ENCODE data around the gene JAK3.

The JAK3 gene

DNA sequence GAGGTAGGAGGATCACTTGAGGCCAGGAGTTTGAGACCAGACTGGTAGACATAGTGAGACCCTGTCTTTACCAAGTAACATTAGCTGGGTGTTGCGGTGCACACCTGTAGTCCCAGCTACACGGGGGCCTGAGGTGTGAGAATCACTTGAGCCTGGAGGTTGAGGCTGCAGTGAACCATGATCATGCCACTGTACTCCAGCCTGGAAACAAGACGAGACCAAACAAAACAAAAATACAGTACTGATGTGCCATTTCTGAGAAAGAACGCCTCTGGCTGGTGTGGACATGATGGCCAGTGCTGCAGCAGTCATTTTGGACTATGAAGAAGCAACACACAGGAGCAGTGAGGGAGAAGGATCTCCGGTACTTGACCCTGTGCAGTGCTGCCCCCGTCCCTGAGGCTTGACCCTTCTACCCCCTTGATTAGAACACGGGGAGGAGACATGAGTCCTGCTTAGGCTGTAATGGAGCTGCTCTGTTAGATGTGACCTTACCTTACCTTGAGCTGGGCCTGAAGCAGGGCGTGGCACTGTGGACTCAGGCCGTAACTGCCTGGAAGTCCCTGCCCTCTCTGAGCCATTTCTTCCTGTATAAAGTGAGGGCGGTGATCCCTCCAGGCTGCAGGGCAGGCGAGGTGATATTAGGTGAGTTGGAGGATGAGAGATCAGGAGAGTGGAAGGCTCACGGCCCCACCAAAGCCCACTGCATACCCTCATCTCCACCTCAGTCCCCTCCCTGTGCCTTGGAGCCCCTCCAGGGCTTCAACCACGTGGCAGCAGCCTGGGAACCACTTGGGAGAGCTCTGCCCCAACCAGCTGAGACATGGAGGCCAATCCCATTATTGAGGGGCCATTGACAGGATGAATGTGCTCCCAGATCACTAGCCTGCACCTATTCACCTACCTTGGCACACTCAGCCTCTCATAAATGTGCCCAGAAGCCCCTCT lies 17.9 kb upstream of the JAK3 start:
- peak; percentile 53 for DNase-seq

DNA sequence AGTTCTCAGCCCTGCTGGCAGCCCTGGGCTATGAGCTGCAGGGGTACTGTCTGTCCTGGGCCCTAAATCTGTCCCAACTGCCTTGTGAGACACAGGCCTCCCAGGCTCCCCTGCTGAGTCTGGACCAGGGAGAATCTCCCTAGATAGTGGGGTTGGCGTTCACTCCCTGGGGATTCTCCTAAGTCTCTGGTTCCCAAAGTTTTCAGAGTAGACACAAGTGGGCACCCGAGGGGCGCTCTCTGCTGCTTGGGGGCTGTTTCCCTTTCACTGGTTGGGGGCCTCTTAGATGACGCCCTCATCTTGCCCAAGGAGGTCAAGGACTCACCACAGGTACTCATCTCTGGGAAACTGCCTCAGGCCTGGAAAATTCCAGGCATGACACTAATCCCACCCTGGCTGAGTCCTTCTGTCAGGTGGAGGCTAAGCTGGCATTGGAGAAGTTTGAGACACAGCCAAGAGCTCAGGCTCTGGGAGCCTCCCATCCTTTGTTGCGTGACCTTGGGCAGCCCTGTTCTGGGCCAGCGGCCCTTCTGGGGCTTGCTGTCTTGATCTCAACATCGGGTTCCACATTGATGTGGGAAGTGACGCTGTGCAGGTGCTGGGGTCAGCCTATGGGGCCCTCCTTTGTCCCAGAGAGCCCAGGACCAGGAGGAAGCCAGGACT lies 15.9 kb upstream of the JAK3 start:
- peak; percentile 15 for DNase-seq

DNA sequence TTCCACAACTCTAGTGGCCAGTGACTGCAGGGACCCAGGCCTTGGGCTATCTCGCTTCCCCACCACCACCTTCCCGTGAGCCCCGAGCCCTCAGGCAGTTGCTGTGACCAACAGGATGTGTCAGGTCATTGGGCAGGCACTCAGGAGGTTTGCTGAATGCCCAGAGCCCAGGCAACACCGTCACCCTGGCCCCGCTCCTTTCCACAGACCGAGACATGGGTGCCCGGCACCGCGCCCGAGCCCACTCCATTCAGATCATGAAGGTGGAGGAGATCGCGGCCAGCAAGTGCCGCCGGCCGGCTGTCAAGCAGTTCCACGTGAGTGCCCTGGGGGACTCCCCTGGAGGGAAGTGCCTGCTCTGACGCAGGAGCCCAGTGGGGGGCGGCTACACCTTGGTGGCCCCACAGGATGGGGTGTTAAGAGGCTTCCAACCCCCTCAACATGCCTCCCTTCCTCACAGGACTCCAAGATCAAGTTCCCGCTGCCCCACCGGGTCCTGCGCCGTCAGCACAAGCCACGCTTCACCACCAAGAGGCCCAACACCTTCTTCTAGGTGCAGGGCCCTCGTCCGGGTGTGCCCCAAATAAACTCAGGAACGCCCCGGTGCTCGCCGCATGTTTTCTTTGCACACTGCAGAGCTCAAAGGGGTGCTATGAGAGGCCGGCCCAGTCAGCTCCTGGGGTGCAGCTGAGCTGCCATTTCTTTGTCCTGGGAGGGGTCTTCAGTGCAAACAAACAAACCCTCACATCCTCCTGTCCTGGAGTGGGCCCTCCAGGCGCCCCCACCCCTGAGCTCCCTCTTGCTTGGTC lies 15.1 kb upstream of the JAK3 start:
- DNase-seq, result no peak

DNA sequence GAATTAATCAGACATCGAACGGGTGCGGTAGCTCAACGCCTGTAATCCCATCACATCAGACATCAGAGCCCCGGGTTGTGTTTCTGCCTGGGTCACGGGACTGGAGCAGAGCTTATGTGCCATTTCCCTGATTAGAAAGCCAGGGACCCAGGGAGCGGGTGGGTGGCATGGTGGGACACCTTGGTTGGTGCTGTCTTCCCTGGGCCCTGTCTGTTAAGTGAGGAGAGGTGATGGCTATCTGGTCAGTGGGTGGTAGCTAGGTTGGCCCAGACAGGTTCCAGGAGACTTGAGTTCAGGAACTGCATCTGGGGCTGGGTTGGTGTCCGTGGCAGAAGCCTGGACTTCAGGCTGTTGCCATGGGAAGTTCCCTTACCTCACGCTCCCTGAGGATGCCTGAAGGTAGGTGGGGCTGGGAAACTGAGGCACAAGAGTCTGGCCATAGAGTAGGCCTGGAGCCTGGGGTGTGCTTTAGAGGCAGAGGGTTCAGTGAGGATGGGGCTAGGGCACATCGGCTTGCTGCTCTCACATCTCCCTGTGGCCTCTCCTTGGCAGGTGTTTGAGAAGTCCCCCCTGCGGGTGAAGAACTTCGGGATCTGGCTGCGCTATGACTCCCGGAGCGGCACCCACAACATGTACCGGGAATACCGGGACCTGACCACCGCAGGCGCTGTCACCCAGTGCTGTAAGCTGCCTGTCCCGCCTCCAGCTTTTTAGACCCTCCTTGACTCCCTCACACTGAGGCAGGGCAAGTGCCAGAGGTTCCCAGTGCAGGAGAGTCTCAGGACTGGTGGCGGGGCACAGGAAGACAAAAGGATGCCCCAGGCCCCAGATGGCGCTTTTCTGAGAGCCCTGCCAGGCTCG lies 14.0 kb upstream of the JAK3 start:
- no peak for DNase-seq

DNA sequence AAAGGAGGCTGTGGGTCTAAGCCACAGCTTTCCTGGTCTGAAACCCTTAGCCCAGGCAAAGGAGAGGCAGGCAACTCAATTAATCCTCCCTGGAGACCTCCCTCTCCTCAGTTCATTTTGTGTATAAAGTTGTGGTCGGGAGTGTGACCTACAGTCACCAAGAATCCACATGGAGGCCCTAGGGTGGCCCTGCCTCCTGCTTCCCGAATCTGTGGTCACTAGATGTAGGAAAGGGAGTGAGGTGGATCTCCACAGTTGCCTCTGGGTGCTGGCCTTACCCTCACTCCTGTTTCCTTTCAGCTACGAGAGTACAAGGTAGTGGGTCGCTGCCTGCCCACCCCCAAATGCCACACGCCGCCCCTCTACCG lies 13.2 kb upstream of the JAK3 start:
- DNase-seq, result no peak

DNA sequence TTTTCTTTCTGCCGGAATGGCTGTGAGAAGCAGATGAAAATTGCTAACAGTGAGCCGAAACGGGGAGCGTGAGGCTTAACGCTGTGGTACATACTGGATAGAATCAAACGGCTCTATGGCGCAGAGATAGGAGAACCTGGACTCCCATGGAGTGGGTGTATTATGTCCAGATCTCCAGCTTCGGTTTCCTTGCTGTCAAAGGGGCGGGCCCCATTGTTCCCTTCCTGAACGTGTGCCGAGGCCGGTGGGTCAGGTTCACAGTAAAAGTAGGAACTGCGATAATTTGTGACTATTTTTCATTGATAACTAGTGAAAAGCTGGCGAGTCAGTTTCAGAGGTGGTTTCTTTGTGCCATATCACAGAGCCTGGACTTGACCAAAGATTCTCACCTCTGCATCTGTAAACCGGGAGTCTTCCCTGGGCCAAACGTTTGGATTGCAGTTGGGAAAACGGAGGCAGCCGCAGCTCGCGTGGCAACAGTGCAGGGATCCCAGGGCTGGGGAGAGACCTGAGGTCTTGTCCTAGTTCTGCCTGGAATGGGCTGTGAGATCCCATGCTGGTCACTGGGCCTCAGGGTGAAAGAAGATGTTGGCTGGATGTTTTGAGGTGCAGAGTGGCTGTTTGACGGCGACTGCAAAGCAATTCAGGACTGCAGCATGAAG lies 12.7 kb upstream of the JAK3 start:
- no peak for DNase-seq

DNA sequence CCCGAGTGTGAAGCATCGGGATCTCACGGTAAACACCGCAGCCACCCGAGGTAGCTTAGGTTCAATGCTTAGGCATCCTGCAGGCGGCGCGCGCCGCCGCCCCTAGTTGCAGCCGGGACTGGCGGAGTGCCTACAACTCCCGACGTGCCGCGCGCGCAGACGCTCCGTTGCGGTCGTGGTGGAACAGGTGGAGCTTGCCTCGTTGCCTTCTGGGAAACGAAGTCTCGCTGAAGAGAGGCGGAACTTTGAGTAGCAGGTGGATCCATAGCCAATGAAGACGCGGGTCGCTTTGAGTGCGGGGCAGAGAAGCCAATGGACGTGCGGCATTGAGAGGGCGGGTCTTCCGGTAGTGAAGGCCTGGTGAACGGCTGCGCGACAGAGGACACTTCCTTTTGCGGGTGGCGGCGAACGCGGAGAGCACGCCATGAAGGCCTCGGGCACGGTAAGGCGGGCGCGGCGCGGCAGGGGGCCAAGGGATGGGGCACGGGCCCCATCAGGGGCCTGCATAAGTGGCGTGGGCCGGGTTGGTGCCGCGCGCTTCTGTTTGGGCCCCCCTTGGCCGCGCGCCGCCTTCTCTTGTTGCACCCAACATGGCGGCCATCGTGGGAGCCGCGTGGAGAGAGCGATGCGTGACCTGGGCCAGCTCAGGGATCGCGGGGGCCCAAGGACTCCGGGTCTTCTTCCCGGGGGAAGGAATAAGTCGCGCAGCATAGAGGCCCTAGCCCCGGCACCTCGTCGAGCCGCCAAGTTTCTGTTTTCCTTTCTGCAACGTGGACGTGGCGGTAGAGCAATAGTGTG lies 11.9 kb upstream of the JAK3 start, which contains the start of gene RPL18A:
Gene RPL18A (plus strand): TSS at position 378 of the 798 bp plus-strand sequence. CDS start 47 bp downstream, at position 425.
- DNase-seq, result peak; percentile 99

DNA sequence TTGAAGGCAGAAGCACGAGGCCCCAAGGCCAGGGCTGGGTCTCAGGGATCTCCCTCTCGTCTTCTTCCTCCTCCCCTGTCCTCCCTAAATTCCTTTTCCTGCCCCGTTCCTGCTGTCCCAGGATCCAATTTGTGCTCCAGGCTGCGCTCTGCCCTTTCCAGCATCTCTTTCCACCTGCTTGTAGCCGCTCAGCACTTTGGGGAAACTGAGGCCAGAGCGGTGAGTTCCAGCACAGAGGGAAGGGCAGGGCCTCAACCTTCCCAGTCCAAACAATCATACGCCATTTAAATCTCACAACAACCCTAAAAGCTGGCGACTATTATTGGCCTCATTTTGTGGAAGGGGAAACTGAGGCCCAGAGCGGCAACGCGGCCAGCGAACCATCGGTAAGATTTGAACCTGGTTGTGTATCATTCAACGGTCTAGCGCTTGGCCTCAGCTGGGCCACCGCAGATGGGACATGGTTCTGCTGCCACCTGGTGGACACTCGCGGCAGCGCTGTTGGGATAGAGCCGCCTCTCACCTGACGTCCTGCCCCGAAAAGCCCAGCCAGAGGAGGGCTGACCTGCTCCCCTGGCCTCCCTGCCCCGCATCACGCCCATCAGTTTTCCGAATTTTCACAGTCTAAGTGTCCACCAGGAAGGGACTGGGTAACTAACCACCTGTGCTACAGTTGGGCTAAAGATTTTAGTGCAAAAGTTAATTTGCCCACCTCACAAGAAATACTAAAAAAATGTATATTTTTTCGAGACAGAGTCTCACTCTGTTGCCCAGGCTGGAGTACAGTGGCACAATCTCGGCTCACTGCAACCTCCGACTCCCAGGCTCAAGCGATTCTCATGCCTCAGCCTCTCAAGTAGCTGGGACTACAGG lies 7.7 kb upstream of the JAK3 start:
- peak; percentile 93 for DNase-seq

DNA sequence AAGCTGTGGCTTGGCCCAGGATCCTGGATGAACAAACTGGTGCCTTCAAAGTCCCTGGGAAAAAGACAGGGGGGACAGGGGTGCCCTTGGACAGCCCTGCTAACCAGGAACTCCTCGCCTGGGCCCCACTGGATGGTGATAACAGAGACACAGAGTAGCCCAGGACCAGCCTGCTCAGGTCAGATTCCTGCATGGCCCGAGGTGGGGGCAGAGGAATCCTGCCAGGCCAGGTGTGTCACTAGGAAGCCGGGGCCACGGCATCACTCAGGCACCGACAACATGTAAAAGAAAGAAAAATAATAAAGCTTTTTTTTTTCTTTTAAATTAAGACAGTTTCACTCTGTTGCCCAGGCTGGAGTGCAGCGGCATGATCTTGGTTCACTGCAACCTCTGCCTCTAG lies 6.3 kb upstream of the JAK3 start:
- no peak for DNase-seq

DNA sequence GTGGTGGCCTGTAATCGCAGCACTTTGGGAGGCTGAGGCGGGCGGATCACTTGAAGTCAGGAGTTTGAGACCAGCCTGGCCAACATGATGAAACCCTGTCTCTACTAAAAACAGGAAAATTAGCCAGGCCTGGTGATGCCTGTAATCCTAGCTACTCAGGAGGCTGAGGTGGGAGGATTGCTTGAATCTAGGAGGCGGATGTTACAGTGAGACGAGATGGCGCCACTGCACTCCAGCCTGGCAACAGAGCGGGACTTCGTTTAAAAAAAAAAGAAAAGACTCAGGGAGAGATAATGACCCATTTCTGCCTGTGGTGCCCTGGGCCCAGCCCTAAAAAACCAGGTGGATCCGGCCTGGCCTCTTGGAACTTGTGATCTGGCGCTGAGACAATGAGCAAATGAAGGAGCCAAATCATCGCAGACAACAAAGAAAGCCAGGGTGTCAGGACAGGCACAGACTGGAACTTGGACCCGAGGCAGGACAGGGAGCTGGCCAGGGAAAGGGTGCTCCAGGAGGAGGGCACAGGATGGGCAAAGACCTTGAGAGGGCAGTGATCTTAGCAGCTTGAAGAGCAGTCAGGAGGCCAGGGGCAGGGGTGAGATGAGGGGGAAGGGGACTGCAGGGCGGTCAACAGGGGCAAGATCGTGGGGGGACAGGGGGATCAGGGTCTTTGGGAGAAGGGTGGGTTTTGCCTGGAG lies 962 bp upstream of the JAK3 start:
- DNase-seq, result no peak

DNA sequence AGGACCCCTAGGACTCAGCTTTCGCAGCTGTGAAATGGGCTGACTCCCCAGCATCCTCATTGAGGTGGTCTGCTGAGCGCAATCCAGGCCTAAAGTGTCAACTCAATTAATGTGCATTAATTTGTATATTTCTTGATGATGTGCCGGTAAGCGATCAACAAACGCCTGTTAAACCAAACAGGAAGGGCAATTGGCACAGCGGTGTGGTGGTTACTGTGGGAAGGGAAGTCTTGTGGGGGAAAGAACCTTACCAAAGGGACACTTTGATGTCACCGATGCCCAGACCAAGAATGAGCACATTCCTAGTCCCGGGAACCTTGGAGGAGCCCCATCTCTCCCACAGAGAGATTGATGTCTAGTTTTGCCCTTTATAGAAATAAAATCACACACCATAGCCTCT lies 1.6 kb downstream of the JAK3 start:
- DNase-seq, result peak; percentile 45

DNA sequence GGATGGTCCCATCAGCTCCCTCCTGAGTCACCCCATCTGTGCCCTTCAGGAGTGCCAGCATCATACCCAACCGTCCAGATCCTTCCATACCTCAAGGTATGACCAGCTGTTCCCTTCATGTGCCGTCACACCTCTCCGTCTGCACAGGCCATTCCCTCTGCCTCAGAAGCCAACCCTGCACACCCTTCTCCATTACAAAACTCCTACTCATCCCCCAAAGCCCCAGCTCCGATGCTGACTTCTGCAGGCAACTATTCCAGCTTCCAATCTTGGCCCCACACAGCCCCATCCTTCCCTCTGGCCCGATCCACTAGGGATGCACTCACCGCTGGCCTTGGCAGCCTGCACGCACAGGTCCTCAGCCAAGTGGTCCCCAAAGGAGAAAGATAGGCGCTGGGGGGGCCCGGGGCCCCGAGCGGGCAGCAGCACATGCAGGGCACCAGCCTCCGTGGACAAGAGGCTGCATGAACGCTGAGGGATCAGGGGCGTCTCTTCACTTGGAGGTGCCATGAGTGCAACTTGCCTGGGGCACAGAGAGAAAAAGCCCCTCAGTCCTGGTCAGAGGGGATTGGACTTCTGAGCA lies 3.8 kb downstream of the JAK3 start:
- no peak for DNase-seq

DNA sequence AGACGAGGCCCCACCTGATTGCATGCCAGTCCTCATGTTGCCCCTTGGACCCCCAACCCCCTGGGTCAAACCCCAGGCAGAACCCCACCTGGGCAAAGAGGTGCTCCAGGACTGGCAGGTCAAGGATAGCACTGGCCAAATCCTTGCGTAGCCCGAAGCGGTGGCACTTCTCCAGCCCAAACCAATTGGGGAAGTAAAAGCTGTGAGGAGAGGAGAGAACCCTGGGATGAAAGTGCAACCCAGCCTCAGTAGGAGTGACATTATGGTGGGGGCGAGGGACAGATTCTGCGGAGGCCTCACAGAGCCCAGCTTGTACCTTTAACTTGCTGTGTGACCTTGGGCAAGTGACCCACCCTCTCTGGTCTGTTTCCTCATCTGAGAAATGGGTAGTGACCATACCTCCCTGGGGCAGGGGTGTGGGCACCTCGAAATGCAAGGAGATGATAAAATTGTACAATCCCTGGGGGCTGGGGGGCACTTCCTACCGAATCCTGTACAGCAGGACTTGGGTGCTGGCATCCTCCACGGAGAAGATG lies 4.4 kb downstream of the JAK3 start:
- no peak for DNase-seq

DNA sequence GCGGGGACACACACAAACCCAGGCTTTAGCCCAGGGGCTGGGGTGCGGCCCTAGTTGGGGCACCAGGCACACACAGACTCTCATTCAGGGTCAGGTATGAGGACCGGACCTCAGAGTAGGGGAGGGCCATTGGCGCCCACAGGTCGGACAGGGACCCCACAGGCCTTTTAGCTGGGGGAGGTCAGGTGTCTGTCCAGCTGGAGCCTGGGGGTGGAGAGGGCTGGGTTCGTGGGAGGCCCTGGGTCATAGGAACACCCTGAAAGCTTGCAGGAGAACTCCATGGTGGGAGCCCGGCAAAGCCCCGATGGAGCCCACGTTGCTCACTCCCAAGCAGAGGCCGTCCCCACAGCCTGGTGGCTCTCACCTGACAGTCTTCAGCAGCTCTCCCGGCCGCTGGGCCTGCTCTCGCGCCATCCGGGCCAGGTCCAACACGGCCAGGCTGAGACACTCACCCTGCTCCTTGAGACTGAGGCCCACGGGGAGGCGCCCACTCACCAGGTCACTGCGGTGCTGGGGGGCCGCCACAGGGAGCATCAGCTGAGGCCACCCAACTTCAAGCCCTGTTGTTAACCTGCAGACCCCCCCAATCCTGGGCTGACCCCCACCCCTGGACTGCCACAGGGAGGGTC lies 5.0 kb downstream of the JAK3 start:
- no peak for DNase-seq

DNA sequence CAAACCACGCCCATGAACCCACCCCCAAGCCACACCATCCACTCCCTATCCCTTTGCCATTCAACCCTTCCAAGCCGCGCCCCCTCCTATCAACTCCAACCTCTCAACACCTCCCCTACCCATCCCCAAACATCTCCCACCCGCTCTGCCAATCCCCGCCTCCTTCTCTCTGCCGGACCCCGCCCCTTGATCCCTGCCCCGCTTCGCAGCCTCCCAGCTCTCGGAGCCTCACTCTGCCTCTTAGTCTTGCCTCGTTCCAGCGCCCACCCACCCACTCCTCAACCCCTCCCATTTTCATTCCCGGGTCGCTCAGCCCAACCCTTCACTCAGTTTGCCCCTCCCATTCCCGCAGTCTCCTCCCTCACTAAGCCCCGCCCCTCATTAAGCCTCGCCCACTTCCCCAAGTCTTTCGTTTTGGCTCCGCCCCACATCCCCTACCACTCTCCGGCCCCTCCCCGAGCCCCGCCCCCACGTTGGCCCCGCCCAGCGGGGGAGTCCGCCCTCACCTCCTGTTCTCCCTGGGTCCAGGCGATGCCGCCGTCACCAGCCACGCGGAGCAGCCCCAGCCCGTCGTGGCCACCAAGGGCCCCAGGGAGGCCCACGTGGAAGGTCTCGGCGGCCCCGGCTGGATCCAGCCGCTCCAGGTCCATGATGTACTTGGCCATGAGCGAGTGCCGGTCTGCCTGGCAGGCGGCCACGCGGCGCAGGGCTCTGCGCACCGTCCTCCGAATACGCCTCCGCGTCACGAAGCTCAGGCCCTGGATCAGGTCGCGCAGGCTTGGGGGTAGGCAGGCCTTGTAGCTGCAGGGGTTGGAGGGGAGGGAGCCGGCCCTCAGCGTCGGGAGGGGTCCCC lies 5.7 kb downstream of the JAK3 start:
- DNase-seq, result peak; percentile 84

DNA sequence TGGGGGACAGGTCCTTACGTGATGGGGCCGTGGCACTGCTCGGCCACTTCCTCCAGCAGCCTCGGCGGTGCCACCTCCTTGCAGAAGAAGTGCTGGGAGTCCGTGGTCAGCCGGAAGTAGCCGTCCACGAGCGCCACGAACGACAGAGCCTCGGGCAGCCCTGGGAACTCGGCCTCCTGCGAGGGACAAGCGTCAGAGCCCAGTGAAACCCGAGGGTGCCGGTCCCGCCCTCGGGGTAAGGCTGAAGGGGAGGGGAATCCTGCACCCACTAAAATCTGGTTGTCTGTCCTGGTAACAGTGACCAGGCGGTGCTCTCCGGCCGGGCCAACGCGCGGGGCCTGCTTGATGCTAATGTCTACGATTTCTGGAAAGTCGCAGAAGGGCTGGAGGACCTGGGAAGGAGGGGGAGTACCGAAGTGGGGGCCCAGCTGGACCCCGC lies 6.4 kb downstream of the JAK3 start:
- DNase-seq, result no peak

DNA sequence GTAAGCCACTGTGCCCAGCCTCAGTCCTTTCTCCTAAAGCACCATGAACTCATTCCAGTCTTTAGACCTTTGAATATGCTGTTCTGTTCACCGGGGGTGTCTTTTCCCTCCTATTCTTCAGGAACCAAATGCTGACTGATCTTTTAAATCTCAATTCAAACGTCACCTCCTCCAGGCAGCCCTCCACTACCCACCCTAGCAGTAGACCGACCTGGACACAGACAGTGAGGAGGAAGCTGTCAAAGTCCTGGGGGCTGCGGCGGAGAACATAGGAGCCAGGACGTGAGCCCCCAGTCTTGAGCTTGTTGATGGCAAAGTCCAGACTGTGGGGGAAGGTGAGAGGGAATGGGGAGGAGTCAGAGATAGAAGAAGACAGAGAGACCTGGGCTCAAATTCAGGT lies 7.8 kb downstream of the JAK3 start:
- DNase-seq, result no peak

All from stimulated activated CD4-positive, alpha-beta T cell treated with anti-CD3 and anti-CD28 coated beads, Interleukin-15, amount 100 ng/mL, for 24 hours (primary cell).